Mucosa of gallbladder (tissue), 1 donor: Measurements from ENCODE around the gene CYGB. TPM values are rescaled to one million over a fixed set of nuclear protein-coding genes. Genes with fewer than 3 reads are reported as not detected.

Experiments
- DNase-seq: peaks from one replicate; pipeline ENCODE4 v3.0.0-alpha.2; 2020; ENCODE audit warnings: low spot score
- total RNA-seq: library from RNA; stranded (reverse); gene quantifications from one replicate; pipeline ENCODE4 v1.2.1, GENCODE V29; 2021
- donor health status: DM: no; HTN: no; CAD: no.

CYGB gene
- 14.7 TPM for total RNA-seq

DNA sequence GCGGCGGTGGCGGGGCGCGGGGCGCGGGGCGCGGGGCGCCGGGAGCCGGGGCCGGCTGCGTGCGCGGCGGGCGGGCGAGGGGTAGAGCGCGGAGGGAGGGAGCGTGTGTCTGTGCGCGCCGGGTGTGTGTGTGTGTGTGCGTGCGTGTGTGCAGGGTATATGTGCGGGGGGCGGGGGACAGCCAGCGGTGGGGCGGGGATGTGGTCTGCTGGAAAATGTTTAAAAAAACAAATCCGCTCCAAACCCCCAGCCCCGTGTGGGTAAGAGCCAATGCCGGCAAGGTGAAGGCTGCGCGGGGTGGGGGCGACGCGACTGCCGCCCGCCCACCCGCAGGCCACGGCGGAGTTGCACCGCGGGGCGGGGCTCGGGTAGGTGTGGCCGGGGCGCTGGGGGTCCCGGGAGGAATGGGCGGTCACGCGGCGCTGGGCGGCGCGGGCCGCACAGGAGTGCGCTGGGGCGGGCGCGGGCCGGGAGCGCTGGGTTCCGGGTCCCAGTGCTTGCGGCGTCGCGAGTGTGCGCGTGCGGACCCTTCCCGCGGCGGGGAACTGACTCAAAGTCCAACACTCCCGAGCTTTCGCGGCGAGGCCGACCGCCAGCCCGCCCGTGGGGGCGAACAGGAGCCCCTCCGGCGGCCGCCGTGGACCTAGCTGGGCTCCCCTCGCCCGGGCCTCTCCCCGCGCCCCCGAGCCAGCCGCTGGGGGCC, at the start of gene CYGB:
CYGB (minus strand) TSS at position 132 of the 703 bp plus-strand sequence. CDS start 167 bp downstream, outside the sequence.
- no peak for DNase-seq

DNA sequence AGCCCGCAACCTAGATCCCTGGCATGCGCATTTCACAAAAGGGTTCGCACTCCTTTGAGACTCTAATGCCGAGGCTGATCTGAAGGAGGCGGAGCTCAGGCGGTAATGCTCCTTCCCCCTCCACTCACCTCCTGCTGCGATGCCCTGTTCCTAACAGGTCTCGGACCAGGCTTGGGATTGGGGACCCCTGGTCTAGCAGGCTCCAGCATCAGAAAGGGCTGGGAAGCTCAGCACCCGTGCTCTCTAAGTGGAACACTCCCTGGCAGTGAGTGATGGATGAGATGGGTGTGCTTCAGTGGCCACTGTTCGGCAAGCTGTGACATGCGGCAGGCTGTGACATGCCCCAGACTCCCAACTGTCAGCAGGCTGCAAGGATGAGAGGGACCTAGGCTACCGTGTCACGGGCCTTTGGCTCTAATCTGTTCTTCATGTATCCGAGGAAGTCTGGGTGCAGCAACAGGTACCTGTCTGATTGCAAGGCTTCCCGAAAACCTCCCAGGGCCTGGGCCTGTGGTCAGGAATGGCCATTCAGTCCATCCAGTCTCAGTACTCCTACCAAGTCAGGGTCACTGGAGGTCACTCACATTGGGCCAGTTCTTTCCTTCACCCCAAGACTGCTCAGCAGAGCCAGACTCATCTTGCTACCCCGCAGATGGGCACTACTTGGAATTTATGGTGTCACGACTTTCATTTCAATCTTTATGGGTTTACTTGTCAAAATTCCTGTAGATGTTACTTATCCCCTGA, 49.4 kb upstream of the CYGB start:
- no peak for DNase-seq

DNA sequence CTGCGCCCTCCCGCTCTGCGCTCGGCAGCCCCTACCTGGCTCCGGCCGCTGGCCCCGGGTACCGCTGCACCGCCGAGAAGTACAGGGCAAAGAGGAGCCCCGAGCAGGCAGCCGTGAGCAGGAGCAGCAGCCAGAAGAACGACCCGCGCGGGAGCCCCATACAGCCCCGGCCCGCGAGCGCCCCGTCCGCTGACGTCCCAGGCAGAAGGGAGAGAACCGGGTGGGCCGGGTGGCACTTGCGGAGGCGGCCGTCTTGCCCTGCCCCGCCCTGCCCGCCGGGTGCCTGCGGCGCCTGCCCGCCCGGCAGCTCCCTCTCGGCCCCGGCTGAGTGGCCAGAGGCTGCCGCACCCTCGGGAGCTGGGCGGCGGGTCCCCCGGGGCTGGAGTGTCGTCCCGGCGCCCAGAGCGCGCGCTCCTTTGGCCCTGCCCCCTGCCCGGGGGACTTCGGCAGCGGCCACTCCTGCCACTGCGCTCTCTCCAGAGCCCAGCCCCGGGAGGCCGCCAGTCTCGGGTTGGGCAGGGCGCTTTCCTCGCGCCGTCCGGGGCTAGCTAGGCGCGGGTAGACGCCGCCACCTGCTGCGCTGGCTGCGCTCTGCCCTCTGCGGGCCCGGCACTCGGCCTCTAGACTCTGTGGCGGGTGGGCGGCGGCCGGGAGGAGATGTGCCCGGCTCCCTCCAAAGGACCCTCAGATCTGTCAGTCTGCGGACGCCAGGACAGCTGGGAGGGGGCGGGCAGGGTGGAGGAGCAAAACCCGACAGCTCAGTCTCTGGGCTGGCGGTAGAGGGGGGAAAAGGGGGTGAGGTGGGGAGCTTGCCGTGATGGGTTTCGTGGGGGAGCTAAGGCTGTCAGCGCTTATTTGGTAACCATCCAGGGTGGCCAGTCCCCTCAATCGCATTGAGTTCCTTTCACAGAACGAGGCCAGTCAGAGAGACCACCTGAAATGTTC, 48.4 kb upstream of the CYGB start, which contains the start of gene ST6GALNAC2:
ST6GALNAC2 (minus strand) TSS at position 212 of the 945 bp plus-strand sequence; CDS start at position 160, 52 bp downstream.
- peak; percentile 30 for DNase-seq

DNA sequence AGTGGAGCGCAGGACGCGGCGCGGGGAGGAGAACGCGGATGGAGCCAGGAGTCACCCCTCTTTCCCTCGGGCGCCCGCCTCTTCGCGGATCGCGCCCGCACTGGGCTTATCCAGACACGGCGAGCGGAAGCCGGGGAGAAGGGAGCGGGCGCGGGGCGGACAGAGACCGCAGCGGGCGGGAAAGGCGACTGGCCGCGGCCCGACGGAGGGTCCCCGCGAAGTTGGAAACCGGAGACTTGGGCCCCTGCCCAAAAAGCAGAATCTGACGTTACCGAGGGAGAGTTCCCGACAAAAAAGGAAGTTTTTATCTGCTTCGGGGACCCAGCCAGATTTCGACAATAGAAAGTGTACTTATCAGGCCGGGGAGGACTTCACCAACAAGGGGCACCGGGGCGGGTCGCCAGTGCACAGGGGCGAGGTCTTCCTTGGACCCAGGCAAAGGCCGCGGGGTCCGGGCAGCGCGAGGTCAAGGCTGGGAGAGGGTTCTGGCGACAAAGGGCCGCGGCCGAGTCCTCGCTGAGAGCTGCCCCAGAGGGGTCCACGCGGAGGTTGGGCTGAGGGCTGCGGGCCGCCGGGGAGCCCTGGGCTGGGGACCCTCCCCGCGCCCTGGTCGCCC, 47.6 kb upstream of the CYGB start:
- no peak for DNase-seq

DNA sequence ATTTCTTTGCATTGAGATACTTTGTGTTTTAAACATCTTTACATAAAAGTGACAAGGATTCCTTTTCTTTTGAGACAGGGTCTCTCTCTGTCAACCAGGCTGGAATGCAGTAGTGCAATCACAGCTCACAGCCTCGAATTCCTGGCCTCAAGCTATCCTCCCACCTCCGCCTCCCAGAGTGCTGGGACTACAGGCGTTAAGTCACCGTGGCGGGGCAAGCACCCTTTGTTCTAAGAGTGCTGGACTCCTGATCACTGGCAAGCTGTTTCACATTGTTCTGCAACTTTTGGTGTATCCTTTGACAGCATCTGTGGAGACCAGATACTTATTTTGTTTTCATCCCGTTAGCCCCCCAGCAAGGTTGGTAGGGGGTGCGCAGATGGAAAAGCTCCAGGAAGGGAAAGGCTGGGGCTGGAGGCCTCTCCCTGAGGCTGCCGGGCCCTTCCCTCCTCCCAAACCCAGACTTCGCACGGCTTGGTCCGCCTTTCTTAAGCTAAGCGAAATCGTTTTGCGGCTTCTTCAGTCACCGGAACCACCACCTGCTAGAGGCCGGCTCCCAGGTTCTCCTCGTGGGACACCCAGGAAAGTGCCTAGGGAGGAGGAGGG, 47.0 kb upstream of the CYGB start:
- DNase-seq: no peak

DNA sequence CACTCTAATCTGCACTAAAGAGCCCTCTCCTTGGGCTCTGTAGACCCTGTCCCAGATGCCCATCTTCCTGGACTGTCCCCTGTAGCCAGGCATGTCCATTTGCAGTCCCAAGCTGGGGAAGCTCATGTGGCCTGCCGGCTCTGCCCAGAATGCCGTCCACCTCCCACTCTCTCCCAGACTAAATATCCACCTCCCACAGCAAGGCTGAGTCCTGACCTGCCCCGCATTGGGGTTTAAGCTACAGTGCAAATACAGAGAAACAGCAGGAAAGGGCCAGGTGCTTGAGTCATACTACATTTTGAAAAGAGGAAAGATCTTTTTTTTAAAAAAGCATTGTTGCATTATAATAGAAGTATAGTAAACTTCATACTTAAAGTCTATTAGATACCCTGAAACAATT, 45.2 kb upstream of the CYGB start:
- DNase-seq: no peak

DNA sequence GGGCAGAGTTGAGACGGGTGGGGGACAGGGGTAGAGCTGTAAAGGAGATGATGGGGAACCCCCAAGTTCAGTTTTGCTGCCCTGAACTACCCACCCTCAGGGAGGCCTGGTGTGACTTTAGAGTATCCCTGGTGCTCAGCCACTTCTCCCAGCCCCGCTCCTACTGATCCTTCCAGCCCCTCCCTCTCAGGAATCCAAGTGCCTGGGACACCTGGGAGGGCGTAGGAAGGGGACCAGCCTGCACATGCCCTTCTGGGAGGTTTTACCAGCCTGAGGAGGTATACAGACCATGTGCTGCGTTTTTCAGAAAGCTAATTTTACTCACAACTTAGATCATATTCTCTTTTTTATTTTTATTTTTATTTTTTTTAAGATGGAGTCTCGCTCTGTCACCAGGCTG, 44.0 kb upstream of the CYGB start:
- no peak for DNase-seq

DNA sequence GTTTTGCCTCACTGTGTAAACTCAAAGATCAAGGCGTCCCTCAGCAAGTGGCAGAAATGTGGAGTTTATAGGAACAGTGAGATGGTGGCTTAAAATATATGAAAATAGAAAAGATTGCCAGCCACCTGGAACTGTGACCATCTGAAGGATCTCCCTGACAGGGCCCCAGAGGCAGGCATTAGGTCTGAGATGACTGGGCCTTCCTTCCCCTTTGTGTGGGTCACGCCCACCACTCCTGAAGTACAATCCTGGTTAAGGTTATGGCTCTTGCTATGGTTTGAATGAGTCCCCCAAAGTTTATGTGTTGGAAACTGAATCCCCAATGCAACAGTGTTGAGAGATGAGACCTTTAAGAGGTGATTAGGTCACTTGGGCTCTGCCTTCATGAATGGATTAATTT, 41.8 kb upstream of the CYGB start:
- DNase-seq: no peak

DNA sequence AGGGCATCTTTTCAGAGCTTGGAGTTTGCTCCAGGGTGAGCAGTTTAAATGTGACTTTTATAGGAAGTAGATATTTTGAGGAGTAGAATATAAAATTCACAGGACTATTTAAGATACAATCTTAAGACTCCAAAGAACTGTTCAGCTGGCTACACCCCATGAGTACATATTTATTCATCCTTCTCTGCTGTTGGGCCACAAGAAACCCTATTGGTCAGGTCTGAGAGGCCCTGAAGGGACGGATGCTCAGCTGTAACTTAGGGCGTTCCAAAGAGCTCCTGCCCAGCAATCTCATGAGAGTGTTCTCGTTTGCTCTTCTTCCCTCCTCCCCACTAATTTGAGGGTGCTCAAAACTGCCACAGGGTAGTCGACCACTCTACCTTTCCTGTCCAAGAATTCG, 40.9 kb upstream of the CYGB start:
- no peak for DNase-seq

DNA sequence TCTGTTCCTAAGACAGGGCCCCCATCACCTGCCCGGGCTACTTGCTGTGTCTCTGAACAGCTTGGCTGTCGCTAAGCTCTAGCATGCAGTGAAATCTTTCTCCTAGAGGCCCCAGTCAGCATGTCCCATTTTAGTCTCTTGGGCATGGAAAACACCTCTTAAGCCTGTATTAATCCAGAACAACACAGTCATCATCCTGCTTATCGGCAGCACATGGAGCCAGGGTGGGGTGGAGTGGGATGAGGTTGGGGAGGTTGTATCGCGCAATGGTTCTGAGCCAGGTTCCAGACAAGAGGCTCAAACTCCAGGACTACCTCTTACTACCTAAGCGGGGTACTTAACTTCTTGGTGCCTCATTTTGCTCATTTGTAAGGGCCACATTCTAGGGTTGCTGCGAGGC, 40.4 kb upstream of the CYGB start:
- no peak for DNase-seq

DNA sequence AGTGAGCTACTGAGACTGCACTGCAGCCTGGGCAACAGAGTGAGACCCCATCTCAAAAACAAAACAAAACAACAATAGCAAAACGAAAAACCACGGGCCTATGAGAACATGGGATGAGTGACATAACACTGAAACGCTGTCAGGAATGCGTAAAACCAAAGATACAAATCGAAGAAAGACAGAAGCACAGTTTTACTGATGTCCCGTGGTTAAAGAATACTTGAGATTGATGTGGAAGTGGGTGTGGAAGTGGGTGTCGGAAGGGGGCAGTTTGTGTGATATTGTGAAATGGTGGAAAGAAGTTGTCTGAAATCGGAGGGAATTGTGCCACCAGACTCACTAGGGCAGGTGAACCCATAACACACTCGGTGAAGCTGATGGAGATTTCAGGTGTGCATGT, 38.7 kb upstream of the CYGB start:
- DNase-seq: no peak

DNA sequence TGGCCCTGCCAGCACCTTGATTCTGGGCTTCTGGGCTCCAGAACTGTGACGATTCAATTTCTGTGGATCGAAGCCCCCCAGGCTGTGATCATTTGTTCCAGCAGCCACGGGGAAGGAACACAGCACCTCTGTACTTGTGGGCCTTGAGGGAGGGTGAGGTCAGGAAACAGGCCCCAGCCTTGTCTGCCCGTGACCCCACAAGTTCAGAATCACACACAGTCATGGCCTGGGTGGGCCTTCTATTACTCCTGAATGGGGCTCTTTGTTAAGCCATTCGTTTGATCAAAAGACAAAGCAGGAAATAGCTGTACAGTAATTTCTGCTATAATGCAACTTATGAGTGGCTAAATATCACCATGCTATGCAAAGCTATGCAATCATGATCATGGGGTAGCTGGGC, 38.1 kb upstream of the CYGB start:
- DNase-seq: no peak

DNA sequence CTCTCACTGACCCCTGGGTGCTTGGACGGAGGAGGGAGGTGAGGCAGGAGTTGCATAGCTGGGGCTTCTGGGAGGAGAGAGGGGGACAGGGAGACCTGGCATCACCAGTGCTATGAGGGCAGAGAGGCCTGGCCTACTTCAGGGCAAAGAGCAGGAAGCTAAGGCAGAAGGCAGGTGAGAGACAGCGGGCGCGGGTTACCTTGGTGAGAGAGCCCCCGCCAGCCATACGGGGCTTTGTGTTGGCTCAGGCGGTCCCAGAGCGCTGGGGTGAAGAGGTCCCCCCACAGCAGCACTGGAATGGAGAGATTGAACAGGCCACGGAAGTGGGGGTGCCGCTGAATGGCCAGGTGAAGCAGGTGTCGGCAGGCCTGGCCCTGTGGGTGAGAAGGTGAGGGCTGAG, 36.7 kb upstream of the CYGB start:
- DNase-seq: no peak

DNA sequence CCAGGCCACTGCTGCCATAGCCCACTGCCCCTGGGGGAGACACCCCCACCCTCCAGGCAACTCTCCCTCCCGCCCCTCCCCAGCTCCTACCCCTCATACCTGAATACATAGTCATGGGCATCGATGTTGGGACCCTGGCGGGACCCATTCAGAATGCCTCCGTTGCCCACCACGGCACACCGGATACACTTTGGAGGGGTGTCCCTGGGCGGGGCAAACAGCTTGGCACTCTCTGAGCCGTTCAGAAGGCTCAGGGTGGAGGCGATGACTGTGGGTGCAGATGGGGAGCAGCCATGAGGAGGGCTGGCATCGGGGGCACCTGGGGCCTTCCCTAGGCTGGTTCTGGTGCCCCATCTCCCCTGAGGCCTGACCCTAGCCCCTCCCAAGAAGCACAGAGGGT, 35.6 kb upstream of the CYGB start:
- no peak for DNase-seq

DNA sequence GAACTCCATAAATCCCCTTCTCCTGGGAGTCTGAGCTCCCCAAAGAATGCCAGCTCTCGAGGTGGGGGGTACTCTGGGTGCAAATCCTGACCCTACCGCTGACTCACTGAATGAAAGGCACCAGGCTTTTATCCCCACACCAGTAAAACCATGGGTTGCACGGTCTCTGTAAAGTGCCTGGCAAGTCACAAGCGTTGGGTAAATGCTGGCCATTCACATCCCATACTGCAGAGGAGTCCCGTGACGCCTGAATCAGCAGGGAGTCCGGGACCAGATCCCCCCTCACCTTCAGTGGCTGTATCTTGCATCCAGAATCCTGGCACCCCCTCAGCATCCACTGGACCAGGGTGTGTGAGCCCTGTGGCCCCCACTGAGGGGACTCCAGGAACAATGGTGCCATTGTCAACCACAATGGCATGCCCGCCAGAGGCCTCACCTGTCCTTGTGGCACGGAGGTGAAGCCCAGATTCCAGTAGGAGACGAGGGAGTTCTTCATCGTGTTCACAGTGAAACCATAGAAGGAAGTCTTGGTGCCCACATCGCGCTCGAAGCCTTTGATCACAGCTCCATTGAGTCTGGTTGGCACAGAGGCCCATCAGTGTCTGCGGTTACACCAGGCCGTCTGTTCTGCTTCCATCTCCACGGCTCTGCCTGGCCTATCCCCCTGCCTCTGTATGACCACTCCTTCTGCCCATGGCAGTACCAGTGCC, 34.8 kb upstream of the CYGB start:
- DNase-seq: no peak

DNA sequence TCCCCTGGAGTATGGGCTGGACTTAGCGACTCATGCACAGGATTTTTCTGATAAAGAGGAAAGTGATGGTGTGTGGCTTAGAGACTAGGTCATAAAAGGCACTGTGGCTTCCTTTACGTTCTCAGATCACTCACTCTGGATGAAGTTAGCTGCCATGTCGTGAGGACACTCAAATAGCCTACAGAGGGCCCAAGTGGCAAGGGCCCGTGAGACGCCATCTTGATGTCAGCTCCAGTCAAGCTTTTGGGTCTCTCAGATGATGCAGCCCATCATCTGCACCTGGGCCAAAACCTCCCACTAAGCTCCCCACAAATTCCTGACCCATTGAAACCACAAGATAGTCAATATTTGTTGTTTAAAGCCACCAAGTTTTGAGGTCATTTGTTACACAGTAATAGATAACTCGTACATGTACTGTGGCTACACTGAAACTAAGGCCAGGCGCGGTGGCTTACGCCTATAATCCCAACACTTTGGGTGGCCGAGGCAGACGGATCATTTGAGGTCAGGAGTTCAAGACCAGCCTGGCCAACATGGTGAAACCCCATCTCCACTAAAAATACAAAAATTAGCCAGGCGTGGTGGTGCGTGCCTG, 33.5 kb upstream of the CYGB start:
- no peak for DNase-seq

DNA sequence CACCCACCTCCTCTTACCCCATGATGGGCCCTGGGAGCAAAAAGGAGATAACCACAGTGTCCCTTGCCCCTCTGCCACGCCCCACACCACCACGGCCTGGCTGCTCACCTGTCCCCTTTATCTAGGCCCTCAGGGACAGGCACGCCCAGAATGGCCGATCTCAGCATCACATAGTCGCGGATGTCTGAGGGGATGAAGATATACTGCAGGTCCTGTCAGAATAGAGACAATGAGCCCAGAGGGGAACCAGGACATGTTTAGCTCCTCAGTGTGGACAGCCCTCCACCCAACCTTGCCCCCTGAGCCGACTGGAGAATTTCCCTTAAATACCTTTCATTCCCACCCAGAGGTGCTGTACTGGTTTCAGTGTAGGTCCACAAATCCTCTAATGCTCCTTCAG, 32.9 kb upstream of the CYGB start:
- DNase-seq: no peak

DNA sequence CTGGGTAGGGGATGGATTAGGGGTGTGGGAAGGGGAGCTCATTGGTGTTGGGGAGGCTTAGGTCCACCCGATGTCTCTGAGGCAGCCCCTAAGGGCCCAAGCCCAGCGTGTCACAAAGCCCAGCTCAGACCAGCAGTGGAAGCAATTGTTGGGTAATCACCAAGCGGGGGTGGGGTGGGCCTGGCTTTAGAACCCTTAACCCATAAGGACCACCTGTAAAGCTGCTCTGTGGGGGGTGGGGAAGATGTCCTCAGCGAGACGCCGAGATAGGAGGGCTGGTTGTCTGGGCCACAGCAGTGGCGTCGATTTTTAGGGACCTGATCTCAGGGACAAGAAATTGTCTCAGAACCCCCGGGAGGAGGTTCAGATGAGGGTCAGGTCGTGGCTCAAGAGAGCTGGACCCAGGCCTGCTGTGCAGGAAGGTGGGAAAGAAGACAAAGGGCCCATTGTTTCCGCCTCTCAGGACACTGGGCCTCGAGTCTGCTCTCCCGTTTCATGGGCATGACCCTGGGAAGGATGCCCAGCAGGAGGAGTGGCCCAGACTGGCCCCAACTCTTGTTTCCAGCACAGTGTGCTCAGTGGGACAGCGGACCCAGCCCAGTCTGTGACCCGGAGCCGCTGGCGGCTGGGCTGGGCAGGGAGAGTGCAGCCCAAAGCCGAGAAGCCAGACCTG, 32.2 kb upstream of the CYGB start:
- peak; percentile 56 for DNase-seq

DNA sequence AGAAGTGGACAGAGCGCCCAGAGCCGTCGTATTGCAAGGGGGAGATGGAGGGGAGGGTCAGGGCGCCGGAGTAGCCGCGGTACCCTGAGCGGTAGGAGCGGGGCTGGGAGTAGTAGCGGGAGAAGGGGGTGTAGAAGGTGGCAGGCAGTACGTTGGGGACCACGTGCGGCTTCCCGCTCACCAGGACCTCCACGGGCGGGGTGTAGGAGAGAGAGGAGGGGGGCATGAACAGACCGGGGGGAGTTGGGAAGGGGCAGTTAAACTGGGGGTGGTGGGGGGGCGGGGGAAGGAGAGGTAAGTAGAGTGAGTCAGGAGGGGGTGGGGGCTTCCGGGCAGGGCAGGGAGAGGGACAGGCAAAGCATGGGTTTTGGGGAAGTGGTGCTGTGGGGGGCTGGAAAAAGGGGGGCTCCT, 31.3 kb upstream of the CYGB start:
- no peak for DNase-seq
